NOMO-1 treated with DMSO at 0.1 percent for 48 hours (cell line): ENCODE results near the gene TALDO1.

Experiments used
- DNase-seq: peaks from one replicate; lab custom pipeline; 2025; ENCODE audit not compliant: unreplicated experiment; lab: John Stamatoyannopoulos, UW

Gene TALDO1

DNA sequence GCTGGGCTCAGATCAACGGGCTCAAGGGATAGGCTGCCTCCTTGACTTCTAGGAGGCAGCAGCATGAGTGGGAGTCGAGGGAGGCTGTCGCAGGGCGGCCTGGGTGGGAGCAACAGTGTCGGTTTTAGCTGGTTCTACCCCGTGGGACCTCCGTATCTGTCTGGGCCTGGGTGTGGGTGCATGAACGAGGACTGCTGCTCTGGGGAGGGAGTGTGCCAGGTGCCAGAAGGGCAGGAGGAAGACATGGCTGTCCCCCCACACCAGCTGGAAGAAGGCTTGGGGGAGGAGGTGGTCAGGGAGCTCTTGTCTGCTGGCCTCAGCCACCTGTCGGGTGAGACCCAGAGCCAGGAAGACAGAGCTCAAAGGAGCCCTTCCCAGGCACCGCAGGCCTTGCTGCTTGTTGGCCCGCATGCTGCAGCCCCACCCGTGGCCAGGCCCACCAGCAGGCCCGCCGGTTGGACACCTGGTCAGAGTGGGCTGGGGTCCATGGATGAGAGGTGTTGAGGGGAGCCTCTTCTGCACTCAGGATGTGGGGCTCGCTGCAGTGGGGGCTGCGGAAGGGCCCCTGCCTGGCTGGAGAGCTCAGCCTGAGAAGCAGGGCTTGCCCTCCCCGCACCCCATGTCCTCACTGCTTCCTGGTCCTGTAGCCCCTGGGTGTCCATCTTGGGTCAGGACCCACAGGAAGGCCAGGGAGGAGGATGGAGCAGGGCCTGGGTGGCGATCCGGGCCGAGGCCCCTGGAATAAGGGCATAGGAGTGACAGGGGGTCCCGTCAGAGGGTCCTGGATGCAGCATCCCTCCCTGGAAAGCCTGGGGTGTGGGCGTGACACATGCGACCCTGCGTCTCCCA is 39.2 kb downstream of the TALDO1 start:
- DNase-seq, result no peak

DNA sequence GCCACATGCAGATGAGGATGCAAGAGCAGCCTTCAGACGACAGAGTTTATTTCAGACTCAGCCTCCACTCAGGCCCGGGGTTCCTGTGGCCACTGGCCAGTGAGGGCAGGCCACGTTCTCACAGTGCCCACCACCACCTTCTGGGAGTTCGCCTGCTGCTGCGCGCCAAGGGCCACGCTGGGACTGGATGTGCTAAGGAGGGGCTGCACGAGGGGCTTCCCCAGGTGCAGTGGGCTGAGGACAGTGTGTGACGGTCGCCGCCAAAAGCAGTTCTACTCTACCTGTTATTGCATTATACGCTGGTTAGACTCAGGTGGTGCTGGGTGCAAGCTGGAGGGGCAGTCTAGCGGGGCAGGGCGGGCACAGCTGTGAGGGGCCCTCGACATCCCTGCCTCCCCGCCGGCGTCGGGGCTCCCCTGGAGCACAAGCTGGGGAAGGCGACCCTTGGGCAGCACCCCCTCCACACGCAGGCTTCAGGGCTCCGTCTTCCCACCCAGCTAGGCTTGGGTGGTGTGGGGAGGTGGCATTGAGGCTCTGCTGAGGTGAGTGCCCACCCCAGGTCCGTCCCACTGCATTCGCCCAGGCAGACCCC is 39.9 kb downstream of the TALDO1 start:
- no peak for DNase-seq

GRCh38 chr11:788009-788640 is 40.9 kb downstream of the TALDO1 start:
- DNase-seq, result no peak

DNA sequence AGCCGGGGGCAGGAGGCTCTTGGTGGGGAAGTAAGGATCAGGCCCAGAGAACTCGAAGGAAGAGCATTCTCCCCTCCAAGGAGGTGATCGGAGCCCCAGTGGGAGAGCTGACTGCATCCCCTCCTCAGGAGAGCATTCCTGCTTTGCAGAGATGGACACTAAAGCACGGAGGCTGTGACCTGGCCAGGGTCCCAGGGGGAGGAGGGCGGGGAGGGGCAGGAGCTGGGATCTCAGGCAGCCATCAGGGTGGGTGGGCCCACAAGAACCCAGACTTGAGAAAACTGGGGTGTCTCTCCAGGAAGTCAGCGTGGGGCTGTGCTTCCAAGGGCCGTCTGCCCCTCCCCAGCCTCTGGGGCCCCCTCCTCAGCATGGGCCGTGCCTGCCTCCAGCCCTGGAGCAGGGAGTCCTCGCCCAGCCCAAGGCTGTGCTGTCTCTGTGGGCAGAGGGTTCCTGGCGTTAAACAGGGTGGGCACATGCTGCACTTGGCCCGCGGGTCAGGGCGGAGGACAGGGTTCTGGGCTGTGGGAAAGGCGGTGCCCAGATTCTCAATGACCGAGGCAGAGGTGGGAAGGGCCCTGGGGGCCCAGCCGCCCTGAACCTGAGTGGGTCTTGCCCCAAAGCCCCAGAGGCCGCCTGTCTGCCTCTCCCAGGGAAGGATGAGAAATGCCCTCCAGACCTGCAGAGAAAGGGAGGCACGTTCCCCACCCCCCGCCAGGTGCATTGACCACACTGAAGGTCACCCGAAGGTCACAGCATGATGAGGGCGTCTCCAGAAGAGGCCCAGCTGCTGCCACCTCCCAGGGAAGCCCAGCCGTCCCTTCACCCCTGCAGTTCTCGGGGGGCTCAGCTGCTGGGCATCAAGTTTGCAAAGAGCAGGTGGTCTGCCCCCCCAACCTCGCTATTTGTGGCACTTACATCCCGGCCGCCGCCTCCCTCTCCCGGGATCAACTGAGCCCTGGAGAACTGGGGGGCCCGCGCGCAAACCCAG is 42.0 kb downstream of the TALDO1 start:
- no peak for DNase-seq

GRCh38 chr11:789943-790342 is 42.7 kb downstream of the TALDO1 start, which contains the start of gene CEND1:
Gene CEND1 (minus strand): TSS chr11:790090. CDS start chr11:788576, 1,514 bp downstream.
- DNase-seq, result no peak

GRCh38 chr11:790721-791564 is 43.7 kb downstream of the TALDO1 start:
- DNase-seq, result no peak

DNA sequence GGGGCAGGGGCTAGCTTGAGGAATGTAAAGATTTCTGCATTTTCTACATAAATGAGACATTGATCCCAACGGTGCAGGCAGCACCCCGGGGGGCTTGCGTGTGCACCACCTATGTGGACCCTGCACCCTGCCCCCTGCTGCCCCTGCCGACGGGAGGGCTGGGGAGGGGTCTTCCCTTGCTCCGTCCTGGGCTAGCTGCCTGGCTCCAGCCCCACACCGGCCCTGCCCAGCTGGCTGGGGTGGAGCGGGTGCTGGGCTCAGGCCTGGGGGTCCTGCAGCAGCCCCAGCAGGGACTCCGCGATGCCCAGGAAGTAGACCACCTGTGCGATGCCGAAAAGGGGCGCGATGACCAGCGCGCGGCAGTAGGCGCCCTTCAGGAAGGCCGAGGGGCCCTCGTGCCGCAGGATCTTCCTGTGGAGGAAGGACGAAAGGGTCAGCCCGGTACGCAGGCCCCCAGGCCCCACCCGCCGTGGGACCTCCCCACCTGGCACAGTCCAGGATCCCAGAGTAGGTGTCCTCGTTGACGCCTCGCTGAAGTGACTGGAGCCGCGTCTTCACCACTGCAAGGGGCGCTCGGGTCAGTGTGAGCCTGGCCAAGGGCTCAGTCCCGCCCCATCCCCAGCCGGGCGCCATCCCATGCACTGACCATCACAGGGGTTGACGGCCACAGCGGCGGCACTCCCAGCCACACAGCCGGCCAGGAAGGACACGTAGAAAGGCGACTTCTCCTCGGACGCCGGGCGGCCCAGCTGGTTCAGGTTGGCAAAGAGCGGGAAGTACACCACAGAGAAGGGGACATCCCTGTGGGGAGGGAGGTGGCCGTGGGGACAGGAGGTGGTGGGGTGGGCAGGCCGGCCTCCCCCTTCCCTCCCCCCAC is 44.6 kb downstream of the TALDO1 start:
- DNase-seq, result no peak

DNA sequence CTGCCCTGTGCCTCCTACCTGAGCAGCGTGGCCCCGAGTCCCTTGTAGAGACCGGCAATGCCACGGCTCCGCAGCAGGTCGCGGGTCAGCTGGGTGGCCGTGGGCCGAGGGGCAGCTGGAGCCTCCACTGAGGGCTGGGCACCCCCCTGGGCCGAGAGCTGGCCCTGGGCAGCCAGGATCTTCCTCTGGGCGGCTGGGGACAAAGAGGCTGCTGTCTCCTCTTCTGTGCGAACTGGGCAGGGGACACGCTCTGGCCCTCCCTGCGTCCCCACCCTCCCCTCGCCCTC is 45.2 kb downstream of the TALDO1 start:
- DNase-seq, result no peak

DNA sequence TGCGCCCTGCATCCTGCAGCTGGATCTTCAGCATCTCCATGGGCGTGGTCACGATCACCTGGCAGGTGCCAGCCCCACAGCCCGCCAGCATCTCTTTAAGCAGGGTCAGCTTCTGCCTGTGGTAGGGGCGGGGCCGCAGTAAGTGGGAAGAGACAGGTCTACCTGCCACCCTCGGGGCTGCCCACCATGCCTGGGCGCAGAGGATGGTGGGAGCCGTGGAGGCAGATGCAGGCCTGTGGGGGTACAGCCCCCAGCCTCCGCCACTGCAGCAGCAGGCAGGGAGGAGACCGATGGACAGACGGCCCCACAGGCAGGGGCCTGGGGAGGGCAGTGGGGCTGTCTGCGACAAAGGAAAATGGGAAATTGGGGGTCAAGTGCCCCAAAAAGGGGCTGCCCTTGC is 45.6 kb downstream of the TALDO1 start:
- no peak for DNase-seq

DNA sequence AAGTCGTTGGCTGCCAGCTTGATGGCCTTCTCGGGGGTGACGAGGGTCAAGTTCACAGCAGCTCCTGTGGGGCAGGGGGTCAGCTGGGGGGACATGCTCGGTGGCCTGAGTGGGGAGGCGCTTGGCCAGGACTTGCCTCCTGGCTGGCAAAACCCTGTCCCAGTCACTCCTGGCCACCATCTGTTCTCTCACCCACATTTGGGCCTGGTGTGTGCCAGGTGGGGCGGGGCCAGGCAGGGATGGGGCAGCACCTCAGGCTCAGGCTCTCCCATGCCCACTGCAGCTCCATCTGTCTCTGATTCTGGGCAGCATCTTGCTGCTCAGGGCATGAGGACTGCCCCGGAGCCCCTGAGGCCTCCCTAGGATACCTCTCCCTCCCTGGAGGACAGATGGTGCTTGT is 46.3 kb downstream of the TALDO1 start:
- DNase-seq, result no peak

DNA sequence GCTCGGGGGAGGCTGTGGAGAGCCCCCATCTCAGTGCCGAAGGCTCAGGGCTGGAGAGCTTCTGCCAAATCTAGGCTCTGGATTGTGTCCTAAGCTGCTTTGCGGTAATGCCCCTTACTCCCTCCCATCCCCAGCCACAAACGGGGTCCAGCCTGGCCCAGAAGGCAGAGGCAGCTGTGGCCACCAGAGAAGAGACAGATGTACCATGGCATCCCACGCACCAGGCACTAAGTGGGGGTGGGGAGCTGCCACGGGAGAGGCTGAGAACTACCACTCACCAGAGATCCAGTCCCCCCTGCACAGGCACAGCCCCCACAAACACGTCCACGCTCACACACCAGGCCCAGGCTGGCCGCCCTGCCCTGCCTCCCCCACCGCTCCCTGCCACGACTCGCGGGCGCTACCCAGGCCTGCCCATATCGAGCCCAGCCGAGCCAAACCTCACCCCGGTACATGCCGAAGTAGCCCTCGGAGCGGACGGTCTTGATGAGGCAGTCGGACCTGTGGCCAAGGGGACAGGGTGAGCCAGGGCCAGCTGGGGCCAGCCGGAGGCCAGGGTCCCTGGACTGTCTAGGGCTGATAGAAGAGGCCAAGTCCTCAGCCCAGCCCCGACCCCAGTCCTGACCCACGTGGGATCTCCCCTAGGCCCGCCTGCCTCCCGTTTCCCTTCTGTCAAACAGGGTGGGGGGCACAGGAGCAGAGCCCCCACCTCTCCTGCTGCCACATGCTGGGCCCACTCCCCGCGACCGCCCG is 46.9 kb downstream of the TALDO1 start:
- DNase-seq, result no peak

GRCh38 chr11:794766-795633 is 47.7 kb downstream of the TALDO1 start:
- DNase-seq, result no peak

DNA sequence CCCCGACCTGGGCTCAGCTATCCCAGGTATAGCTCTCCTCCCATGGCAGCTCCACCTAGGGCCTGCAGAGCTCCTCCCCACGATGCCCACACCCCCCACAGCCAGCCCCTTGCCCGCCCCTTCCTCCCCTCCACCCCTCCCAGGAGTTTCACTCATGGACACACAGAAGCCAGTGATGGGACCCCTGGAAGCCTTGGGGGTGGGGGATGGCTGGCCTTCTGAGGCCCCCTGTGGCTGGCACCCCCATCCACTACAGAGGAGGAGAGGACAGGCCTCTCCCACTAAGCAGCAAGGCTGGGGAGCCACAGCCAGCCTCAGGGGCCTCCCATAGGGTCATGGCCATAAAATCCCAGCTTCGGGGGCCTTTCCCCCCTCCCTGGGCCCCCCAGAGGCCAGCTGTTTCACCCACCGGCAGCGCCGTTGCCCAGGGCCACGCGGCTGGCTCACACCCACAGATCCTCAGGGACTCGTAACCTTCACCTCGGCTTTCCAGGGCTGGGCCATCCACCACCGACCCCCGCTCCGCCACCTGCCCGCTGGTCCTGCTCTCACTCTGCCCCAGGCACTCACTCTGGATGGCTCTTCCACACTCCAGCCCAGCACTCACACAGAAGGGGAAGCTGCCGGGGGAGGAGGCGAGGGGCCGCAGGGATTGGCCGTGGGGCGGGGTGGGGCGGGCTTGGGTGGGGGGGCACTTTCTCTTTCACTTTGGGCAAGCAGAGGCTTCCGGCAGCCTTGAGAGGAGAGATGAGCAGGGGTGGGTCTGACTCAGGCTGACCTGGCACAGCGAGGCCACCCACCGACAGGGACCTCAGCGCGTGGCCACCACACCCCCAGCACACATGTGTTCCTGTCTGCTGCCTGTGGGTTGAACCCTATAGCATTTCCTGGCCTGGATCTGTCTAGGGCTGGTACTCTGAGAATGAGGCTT is 48.6 kb downstream of the TALDO1 start:
- DNase-seq, result peak; percentile 86

DNA sequence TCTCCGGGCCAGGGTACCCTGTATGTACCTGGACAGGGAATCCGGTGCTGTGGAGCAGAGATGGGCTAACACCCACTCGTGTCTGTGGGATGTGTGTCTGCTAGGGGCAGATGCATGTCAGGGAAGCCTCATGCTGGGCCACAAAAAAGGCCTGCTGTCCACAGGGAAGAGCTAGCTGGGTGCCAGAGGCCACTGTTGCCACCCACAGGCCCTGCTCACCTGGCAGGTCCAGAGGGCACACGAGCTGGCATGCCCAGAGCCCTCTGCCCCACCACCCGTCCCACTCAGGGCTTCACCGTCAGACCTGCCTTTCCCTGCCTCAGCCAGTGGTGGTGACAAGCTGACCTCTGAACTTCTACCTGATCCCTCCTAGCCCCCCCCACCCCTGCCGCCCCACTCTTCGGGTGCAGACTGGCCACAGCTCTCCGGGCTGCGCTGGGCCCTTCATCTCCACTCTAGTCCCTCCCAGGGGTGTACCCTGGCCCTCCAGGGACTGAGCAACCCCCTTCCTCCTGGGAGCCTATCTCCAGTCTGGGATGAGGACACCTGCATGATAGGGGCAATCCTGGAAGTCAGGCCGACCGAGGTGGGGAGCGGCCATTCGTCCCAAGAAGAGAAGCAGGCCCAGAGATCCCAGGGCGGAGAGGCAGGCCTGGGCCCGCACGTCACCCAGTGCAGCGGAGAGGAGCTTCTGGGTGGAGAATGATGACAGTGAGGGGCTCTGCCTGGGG is 49.5 kb downstream of the TALDO1 start:
- no peak for DNase-seq

GRCh38 chr11:797296-798092 is 50.2 kb downstream of the TALDO1 start:
- peak; percentile 71 for DNase-seq
